EH (cell line): ENCODE data around the gene EEF2K.

Experiments used
- DNase-seq: peaks from one replicate; pipeline ENCODE4 v3.0.0-alpha.2; 2015; ENCODE audit warnings: low read depth

Gene EEF2K

GRCh38 chr16:22252317-22252716 lies 46.2 kb downstream of the EEF2K start:
- DNase-seq, result no peak

DNA sequence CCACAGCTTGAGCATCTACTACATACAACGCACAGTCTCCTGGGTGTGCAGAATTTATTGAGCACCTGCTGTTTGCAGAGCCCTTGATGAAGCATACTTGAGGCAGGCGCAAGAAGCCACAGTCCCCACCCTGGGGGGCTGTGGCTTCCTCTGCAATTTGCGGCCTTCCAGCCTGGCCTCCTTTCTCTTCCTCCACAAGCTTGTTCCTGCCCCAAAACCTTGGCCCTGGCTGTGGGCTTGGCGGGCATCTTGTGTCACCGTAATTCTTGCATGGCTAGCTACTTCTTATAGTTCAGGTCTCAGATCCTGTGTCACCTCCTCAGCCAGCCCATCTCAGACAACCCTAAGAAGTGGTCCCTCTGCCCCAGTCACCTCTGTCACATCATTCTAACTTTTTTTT lies 47.2 kb downstream of the EEF2K start:
- DNase-seq, result no peak

DNA sequence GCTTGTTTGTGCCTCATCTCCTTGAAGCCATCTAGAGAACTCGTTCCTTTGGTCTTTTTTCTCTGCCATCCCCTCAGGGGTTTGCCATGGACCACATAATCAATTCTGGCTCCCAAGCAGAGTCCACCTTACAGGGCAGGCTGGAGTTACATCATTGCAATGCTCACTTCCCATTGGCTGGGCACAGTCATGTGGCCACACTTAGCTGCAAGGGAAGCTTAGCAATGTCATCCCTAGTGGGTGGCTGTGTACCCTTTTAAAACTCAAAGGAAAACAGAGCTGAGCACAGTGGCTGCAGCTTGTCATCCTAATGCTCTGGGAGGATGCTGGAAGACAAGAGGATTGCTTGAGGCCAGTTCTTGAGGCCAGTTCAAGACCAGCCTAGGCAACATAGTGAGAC lies 49.3 kb downstream of the EEF2K start:
- no peak for DNase-seq

DNA sequence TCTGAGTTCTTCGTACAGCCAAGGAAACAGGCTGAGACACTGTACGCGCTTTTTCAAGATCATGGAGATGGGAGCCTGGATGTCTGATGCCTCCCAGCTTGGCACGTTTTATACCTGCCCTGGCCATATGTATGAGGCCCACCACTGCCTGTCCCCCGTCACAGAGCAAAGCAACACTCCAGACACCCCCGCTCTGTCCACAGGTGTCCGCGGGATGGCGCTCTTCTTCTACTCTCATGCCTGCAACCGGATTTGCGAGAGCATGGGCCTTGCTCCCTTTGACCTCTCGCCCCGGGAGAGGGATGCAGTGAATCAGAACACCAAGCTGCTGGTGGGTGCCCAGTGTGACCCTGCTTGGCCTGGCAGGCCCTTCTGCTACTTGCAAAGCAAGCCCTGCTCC lies 51.4 kb downstream of the EEF2K start:
- DNase-seq, result no peak

DNA sequence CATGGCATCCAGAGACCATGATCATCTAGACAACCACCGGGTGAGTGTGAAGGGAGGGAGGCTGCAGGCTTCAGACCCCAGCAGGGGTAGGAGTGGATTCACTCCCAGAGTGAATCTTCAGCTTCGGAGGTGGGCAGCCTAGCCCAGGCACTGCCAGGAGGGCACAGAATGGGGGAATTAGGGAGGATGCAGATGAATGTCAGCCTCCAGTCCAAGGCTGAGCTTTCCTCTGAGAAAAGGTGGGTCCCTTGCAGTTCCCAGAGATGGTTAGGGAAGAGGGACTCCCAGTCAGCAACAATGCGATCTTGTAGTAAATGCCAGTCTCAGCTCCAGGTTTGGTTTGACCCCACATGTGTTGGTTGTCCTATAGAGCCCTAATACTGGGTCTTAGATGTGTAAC lies 54.4 kb downstream of the EEF2K start:
- no peak for DNase-seq

DNA sequence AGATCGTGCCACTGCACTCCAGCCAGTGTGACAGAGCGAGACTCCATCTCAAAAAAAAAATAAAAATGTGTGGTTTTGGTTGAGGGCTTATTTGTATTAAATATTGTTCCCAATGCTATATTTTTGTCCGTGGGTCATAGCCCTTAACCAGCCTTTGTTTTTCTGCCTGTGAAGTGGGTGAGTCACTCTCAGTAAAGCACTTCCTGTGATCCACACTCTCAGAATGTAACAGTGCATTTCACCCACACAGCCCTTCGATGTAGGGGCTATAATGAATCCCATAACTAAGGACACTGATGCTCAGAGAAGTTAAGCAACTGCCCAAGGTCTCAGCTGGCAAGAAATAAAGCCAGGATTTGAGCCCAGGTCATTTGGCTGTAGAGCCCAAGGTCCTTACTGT lies 56.4 kb downstream of the EEF2K start:
- peak; percentile 56 for DNase-seq

- DNase-seq, result peak; percentile 49
These were observed 58.7 kb downstream of the EEF2K start for GRCh38 chr16:22264786-22265185.

DNA sequence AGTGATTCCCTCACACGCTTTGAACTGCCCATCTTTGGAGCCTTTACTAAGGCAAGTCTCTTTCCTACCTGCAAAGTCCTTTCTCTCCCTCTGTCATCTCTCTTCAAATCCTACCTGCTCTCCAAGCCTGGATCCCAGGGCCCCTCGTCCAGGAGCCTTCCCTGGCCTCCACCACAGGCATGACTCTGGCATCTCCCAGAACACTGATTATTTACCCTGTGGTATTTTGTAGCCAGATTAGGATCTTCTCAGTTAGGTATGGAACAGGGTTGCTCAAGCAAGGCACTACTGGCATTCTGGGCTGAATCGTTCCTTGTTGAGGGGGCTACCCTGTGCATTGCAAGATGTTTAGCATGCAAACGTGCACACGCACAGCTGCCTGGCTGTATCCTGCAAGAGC lies 59.3 kb downstream of the EEF2K start:
- DNase-seq, result no peak

- no peak for DNase-seq
These were observed 60.5 kb downstream of the EEF2K start for GRCh38 chr16:22266546-22266945.

DNA sequence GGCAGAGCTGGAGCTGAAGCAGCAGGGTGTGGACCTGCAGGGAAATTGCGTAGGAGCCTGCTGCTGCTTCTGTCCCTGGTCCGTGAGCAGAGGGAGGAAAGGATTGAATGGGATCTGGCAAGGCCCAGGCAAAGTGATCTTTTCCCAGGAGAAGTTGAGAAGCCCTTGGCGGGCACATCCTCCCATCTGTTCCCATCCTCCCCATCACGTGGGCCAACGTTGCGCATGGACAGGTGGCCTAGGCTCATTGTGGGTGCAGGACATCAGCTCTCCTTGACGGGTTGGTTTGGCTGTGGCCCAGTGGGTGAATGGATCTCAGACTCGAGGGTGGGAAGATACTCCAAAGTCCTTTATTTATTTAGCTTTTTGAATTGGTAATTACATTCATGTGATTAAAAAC lies 61.7 kb downstream of the EEF2K start:
- DNase-seq, result no peak

DNA sequence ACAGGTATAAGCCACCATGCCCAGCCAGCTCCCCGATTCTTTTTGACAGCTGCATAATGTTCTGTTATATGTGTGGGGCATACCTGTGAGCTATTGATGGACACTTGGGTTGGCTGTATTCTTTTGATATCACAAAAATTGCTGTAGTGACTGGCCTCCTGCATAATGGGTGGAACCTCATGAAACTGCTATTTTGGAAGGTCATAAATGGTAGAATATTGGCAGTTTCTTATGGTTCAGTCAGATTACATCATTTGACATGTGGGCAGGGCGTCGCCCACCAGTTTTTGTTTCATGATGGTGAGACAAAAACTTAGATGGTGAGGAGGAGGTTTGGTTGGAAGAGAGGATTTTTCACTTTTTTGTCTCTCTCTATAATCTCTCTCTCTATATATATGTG lies 64.4 kb downstream of the EEF2K start:
- no peak for DNase-seq

GRCh38 chr16:22272870-22273650 lies 67.0 kb downstream of the EEF2K start:
- no peak for DNase-seq

DNA sequence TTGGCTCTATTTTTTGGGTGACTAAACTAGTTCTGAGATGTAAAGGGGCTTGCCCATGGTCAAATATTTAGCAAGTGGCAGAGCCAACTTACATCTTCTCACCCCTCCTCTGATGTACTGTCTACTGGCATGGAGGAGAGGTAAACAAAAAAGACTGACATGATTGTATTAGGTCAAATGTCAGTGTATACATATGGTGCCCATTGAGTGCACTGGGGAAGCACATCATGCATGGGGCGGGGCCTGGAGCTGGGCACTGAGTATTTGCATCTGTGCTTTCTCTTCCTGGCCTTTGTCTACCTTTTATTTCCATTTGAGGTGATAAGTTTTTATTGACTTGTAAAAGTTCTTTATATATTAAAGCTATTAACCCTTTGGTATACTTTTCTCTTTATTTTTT lies 68.8 kb downstream of the EEF2K start:
- no peak for DNase-seq

DNA sequence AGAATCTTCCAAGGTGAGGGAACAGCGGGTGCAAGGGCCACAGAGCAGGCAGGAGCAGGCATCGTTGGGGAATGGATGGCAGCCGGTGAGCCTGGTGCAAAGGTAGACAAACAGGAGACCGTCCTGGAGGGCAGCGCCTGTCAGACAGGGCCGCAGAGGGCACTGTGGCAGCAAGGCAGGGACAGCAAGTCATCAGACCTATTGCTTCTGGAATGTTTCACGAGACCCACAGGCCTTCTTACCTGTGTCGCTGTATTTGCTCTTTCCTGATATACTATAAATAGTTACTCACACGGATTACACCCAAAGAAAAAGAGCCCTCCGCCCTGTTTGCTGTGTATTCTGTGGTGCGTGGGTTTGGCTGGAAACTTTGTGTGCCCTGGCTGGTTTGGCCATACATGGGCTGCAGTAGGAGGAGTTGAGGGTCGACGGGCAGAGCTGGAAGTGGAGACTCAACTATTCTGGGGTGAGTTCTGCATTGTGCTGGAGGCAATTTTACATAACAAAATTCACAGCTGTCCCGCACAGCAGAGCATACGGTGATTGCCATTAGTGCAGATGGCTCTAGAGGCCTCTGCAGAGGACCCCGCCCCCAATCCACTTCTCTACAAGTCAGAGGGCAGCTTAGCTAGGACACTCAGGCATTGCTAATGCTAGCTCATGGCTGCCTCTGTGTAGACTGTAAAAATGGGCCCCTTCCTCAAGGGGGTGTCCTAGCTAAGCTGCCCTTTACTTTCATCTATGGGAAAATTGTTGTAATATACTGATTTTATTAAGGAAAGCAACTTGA lies 72.6 kb downstream of the EEF2K start:
- no peak for DNase-seq

GRCh38 chr16:22282254-22282892 lies 76.3 kb downstream of the EEF2K start:
- no peak for DNase-seq

GRCh38 chr16:22284637-22285036 lies 78.6 kb downstream of the EEF2K start:
- peak; percentile 54 for DNase-seq

GRCh38 chr16:22285080-22285479 lies 79.0 kb downstream of the EEF2K start:
- no peak for DNase-seq

GRCh38 chr16:22291020-22291419 lies 84.9 kb downstream of the EEF2K start:
- no peak for DNase-seq

GRCh38 chr16:22291860-22292318 lies 85.8 kb downstream of the EEF2K start:
- DNase-seq, result peak; percentile 67

DNA sequence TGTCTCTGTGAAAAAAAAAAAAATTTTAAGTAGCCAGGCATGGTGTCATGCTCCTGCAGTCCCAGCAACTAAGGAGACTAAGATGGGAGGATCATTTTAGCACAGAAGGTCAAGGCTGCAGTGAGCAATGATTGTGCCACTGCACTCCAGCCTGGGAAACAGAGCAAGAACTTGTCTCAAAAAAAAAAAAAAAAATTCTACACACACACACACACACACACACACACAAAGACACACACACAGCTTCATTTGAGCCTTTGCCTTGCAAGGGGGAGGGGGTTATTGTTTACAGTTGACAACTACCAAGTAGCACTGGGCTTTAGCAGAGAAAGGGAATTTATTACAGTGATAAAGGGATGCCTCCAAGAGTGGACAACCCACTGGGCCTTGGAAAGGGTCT lies 86.2 kb downstream of the EEF2K start:
- no peak for DNase-seq

GRCh38 chr16:22293137-22294106 lies 87.3 kb downstream of the EEF2K start:
- DNase-seq, result no peak
